ENCODE data around the gene NPEPL1.

DNA sequence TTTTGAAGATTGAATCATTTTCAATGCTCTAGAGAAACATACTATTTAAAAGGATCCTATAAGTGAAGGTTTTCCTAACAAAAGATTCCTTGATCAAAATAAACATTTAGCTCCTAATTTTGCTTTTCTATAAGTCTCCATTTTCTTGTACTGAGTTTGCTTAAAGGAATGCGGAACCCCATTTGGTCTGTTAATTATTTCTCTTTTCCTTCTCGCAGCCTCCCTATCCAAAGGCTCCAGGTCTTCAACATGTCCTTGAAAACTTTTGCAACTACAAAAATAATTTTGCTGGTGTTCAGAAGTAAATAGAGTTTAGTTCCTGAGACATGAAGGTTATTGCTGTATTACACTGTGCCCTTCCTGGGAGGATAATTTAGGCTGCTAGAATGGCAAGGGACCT is 8.3 kb upstream of the NPEPL1 start:
- TF ChIP-seq, protein P1, sequence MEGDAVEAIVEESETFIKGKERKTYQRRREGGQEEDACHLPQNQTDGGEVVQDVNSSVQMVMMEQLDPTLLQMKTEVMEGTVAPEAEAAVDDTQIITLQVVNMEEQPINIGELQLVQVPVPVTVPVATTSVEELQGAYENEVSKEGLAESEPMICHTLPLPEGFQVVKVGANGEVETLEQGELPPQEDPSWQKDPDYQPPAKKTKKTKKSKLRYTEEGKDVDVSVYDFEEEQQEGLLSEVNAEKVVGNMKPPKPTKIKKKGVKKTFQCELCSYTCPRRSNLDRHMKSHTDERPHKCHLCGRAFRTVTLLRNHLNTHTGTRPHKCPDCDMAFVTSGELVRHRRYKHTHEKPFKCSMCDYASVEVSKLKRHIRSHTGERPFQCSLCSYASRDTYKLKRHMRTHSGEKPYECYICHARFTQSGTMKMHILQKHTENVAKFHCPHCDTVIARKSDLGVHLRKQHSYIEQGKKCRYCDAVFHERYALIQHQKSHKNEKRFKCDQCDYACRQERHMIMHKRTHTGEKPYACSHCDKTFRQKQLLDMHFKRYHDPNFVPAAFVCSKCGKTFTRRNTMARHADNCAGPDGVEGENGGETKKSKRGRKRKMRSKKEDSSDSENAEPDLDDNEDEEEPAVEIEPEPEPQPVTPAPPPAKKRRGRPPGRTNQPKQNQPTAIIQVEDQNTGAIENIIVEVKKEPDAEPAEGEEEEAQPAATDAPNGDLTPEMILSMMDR (IDR thresholded peaks at IDR 0.05): no peak
- TF ChIP-seq POLR2A (IDR thresholded peaks at IDR 0.05): no peak
